Transverse colon (tissue), 4 donors: ENCODE data around the gene USP2. TPM values are rescaled to one million over a fixed set of nuclear protein-coding genes. Genes with fewer than 3 reads are reported as not detected.

Experiments
- DNase-seq: peaks from one replicate; pipeline ENCODE4 v3.0.0-alpha.2; 2019
- H3K27ac ChIP-seq, 4 donors: fragments of 200-600 bp; sonication (generic); 2 replicates each; pipeline ENCODE4 v1.5.1; 2016 to 2018; ENCODE audit warnings: inconsistent platforms in 4 of 4
- H3K27me3 ChIP-seq: fragments of 200-600 bp; sonication (generic); 2 replicates; pipeline ENCODE4 v1.5.1; 2017; ENCODE audit warnings: inconsistent platforms
- H3K36me3 ChIP-seq, 4 donors: fragments of 200-600 bp; sonication (generic); 2 replicates each; pipeline ENCODE4 v1.5.1; 2017 to 2019; ENCODE audit warnings: inconsistent platforms in 4 of 4
- H3K4me1 ChIP-seq, 4 donors: fragments of 200-600 bp; sonication (generic); 2 replicates each; pipeline ENCODE4 v1.5.1; 2017 to 2020; ENCODE audit warnings: inconsistent platforms in 4 of 4
- H3K4me3 ChIP-seq, 4 donors: fragments of 200-600 bp; sonication (generic); 1 replicate in 1 of 4; 2 replicates in 3 of 4; pipeline versions ENCODE4 v1.5.1 to v1.6.1; 2017 to 2019; ENCODE audit warnings: inconsistent platforms in 4 of 4
- H3K9me3 ChIP-seq, 2 donors: fragments of 200-600 bp; sonication (generic); 2 replicates each; pipeline ENCODE4 v1.5.1; 2017 to 2019; ENCODE audit warnings: inconsistent platforms in 2 of 2
- EP300 ChIP-seq: sonication (generic); formaldehyde crosslinking; IDR thresholded peaks from one replicate; pipeline ENCODE4 v1.6.1; 2017; ENCODE audit warnings: antibody characterized with exemption, low read depth
- POLR2A ChIP-seq: fragments of 450-650 bp; IDR thresholded peaks from one replicate; pipeline ENCODE4 v1.6.1; 2016; ENCODE audit warnings: antibody characterized with exemption, mild to moderate bottlenecking, moderate library complexity
- POLR2AphosphoS5 ChIP-seq, 3 donors: sonication (generic); formaldehyde crosslinking; IDR thresholded peaks; one replicate each; pipeline ENCODE4 v1.6.1; 2016; ENCODE audit warnings: antibody characterized with exemption in 3 of 3
- WGBS, 2 donors: methylation state at CpG; one replicate each; pipeline ENCODE4 v1.1.5; 2018; ENCODE audit warnings: low coverage in 1 of 2; 5-methylcytosine and 5-hydroxymethylcytosine counted together
- in situ Hi-C, 4 donors: fragments of 200-750 bp; cut with MboI; loops; one replicate each; pipeline versions ENCODE4 v1.15.0 to v1.15.1; 2017; ENCODE audit warnings: low sequenced_read_pairs in 3 of 4, low pct_ligation_motif_present in 1 of 4, low pct_unique_long_range_greater_than_20kb in 1 of 4
- intact Hi-C: fragments of 100-400 bp; cut with DNase I; formaldehyde crosslinking; loops from one replicate; pipeline ENCODE4 v1.15.1; 2023; ENCODE audit warnings: low total_unique reads
- total RNA-seq, 4 donors: library from RNA; depleted of rRNA; stranded (reverse); fragments of >200 nt; gene quantifications; one replicate each; pipeline ENCODE4 v1.1.0, GENCODE V29; 2016
- TF ChIP-seq, protein P1 (sequence below), 5 experiments: fragments of 200-600 bp in 3 of 5; fragments of 450-650 bp in 2 of 5; sonication (generic) in 3 of 5; IDR thresholded peaks; 1 replicate in 2 of 5; 2 replicates in 3 of 5; pipeline ENCODE4 v1.5.1; 2016 to 2017; ENCODE audit warnings: antibody characterized with exemption in 5 of 5, inconsistent platforms in 3 of 5, mild to moderate bottlenecking in 2 of 5, moderate library complexity in 1 of 5

USP2 gene
- total RNA-seq, 4 donors from 2014 or later: 9.8 to 26.6 (median 22.7) TPM

DNA sequence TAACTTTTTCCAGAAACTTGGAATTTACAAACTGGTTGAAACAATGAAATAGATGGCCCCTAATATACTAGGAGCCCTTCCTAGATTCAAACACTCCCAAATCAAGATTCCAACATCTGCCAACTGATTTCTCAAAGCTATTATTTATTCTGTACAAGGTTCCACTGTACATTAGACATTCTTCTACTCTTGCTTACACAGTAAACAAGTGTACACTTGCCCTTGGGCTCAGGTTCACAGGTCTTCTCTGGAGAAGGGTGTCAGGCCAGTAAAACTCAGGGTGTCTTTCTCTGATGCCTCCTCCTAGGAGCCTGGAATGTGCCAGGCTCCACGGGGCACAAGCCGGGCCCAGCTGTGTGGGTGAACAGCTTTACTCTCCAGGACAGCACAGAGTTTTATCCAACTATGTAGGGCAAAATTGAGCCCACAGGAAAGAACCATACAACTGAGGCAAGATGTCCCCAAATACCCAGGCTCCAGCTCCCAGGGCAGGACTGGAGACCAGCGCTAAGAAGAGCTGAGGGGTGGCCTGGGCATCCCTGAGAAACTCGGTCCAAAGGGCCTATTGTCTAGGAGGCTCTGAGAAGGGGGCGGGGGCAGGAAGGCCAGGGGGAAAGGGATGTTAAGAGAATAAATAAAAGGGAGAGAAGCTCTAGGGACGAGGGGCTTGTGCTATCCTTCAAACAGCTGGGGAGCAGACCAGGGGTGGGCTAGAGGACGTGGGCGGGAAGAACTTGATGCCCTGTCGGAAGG, 26.2 kb downstream of the USP2 start:
- TF ChIP-seq, protein P1, sequence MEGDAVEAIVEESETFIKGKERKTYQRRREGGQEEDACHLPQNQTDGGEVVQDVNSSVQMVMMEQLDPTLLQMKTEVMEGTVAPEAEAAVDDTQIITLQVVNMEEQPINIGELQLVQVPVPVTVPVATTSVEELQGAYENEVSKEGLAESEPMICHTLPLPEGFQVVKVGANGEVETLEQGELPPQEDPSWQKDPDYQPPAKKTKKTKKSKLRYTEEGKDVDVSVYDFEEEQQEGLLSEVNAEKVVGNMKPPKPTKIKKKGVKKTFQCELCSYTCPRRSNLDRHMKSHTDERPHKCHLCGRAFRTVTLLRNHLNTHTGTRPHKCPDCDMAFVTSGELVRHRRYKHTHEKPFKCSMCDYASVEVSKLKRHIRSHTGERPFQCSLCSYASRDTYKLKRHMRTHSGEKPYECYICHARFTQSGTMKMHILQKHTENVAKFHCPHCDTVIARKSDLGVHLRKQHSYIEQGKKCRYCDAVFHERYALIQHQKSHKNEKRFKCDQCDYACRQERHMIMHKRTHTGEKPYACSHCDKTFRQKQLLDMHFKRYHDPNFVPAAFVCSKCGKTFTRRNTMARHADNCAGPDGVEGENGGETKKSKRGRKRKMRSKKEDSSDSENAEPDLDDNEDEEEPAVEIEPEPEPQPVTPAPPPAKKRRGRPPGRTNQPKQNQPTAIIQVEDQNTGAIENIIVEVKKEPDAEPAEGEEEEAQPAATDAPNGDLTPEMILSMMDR (IDR thresholded peaks at IDR 0.05): no peak
- TF ChIP-seq POLR2A: no peak
- no peak for TF ChIP-seq EP300
- no peak for TF ChIP-seq POLR2AphosphoS5 (IDR thresholded peaks at IDR 0.05)
- WGBS, 2 donors: 72 to 77% methylated on average over 5 to 9 of the region's 9 CpGs
- Histone ChIP-seq H3K4me3 (no peak overlapping the region), H3K36me3 (no peaks in the 10 kb centered on the region), H3K4me1 (peaks cover 0 to 18% (median 7%) of the 10 kb centered on the region in 4 donors), H3K9me3 (no peaks in the 10 kb centered on the region), H3K27ac (no peak overlapping the region), H3K27me3 (peaks cover 7% of the 10 kb centered on the region)
- intact Hi-C loops: loop anchor here (5.0 kb wide), 1 partner anchor 117 kb away; no protein-coding TSS in a partner anchor
- DNase-seq: no peak
- in situ Hi-C loops: loop anchor here in 3 of 4 donors (5.0 to 10.0 kb wide), 2 partner anchors 117 to 120 kb away; no protein-coding TSS in a partner anchor

DNA sequence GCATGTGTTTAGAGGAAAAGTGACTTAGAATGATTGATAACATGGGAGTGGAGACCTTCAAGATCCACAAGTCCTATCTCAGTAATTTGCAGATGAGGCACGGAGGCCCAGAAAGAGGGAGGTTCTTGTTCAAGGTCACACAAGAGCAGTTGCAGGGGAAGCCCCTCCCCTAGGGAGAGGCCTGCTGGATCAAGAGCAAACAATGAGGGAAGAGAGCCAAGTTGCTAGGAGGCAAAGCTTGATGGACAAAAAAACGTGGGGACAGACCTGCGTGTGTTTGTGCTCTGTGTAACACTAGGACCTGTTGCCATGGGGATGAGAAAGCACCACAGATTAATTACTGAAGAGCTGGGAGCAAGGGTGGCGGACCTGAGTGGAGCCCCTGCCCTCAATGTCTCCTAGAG, 28.6 kb downstream of the USP2 start:
- WGBS, 2 donors: 26 to 78% methylated on average over 1 to 4 of the region's 4 CpGs
- no peak for DNase-seq
- Histone ChIP-seq H3K36me3 (no peaks in the 10 kb centered on the region), H3K9me3 (no peaks in the 10 kb centered on the region), H3K4me1 (peaks cover 0 to 18% (median 7%) of the 10 kb centered on the region in 4 donors), H3K27ac (no peak overlapping the region), H3K27me3 (peaks cover 7% of the 10 kb centered on the region), H3K4me3 (no peak overlapping the region)
- in situ Hi-C loops: loop anchor here in 1 of 4 donors (10.0 kb wide), 1 partner anchor 122 kb away; no protein-coding TSS in a partner anchor
- TF ChIP-seq POLR2AphosphoS5 (IDR thresholded peaks at IDR 0.05) (no peak), POLR2A (no peak), EP300 (no peak)
- TF ChIP-seq, protein P1 (IDR thresholded peaks at IDR 0.05): no peak
- intact Hi-C loops: loop anchor here (1.0 kb wide), 1 partner anchor 23 kb away; no protein-coding TSS in a partner anchor

DNA sequence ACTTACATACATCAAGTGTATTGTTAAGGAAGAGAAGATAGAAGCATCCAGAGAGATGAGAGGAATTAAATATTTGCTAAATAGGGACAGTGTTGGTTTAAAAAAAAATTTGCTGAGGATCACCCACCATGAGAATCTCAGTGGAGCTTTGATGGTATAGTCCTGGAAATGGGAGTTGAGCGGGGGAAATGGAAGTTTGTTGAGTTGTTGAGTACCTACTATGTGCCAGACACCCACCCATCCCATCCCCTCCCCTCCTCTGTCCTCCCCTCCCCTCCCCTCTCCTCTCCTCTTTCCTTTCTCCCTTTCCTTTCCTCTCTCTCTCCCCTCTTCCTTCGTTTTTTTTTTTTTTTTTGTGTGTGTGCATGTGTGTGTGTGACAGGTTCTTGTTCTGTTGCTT, 30.3 kb downstream of the USP2 start:
- TF ChIP-seq, protein P1 (IDR thresholded peaks at IDR 0.05): no peak
- TF ChIP-seq POLR2A (no peak), EP300 (no peak), POLR2AphosphoS5 (IDR thresholded peaks at IDR 0.05) (no peak)
- in situ Hi-C loops: loop anchor here in 1 of 4 donors (10.0 kb wide), 1 partner anchor 124 kb away; no protein-coding TSS in a partner anchor
- H3K27ac ChIP-seq: no peak overlapping the region
- no peaks in the 10 kb centered on the region for H3K36me3 ChIP-seq
- DNase-seq: no peak
- intact Hi-C loops: no loop called here
- WGBS, 2 donors: 48 to 100% methylated on average over 1 to 2 of the region's 2 CpGs
- peaks cover 7% of the 10 kb centered on the region for H3K27me3 ChIP-seq
- H3K4me3 ChIP-seq: no peak overlapping the region
- no peaks in the 10 kb centered on the region for H3K9me3 ChIP-seq
- peaks cover 0 to 14% (median 2%) of the 10 kb centered on the region in 4 donors for H3K4me1 ChIP-seq

DNA sequence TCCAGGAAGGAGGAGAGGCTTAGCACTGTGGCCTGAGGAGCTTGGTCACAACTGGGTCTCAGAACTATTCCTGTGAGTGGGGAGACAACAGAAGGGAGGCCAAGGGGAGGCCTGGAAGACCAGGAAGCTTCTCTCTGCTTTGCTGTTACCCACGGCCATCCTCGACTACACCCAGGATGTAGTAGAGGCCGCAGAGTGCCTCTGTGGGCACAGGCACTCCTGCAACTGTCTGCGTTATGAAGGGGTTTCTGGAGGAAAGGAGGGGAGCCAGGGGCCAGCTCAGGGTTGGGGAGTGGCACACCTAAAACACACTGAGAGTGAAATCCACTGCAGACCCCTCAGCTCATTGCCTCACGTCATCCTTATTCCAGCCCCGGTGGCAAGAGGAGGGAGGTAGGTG, 31.2 kb downstream of the USP2 start:
- Histone ChIP-seq H3K36me3 (no peaks in the 10 kb centered on the region), H3K27ac (no peak overlapping the region), H3K4me1 (peaks cover 0 to 10% (median 2%) of the 10 kb centered on the region in 4 donors), H3K4me3 (no peak overlapping the region), H3K9me3 (no peaks in the 10 kb centered on the region), H3K27me3 (peaks cover 2% of the 10 kb centered on the region)
- in situ Hi-C loops: loop anchor here in 1 of 4 donors (10.0 kb wide), 1 partner anchor 124 kb away; no protein-coding TSS in a partner anchor
- intact Hi-C loops: no loop called here
- TF ChIP-seq POLR2AphosphoS5 (IDR thresholded peaks at IDR 0.05) (no peak), EP300 (no peak), POLR2A (no peak)
- TF ChIP-seq, protein P1 (IDR thresholded peaks at IDR 0.05): no peak
- no peak for DNase-seq
- 59 to 80% methylated on average over 2 to 6 of the region's 6 CpGs for WGBS, 2 donors
